ENCODE data around the gene ANXA1.

ANXA1 gene

DNA sequence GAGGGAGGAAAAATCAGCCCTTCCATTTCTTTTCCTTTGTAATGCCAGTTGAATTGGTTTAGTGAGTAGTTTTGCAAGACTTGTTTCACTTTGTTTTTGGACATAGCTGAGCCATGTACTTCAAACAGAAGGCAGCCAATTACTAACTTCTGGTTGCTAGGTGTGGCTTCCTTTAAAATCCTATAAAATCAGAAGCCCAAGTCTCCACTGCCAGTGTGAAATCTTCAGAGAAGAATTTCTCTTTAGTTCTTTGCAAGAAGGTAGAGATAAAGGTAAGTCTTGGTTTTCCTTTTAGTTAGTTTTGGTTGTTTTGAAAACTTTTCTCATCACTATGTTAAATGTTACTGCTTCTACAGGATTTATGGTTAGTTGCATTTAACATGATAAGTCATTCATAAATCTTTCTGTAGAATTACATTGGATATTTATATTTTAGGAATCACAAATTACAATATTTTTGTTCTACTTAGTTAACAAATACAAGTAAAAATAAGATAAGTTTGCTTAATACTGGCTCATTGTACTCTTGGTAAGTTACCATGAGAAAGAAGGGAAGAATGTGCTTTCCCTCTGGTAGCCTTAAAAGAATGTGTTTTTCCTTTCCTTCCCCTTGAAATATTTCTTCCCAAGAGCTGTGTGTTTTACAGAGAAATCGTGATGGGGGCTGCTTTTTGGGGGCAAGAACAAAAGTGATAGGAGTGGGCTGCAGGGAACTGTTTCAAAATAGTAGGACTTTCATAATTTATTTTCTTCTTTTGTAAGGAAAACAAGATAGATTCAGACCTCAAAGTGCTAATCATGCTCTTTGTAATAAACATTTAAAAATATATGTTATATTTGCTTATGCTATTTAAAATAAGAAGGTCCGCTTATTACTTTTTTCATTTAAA lies at the start of gene ANXA1:
Gene ANXA1 (plus strand): TSS at position 213 of the 890 bp plus-strand sequence. CDS start 6,671 bp downstream, outside the sequence.
- Histone ChIP-seq H3K27me3 (ENCODE audit: insufficient read depth, low read length) (no peaks in the 10 kb centered on the region), H3K9me2 (ENCODE audit: low read depth, low read length) (no peaks in the 10 kb centered on the region), H3K36me3 (ENCODE audit: insufficient read depth, low read length) (no peaks in the 10 kb centered on the region), H3F3A (ENCODE audit: insufficient read depth, low read length) (no peaks in the 10 kb centered on the region), H3K4me1 (ENCODE audit: insufficient read depth, low read length, severe bottlenecking) (peaks cover 8% of the 10 kb centered on the region), H3K79me2 (ENCODE audit: insufficient read depth, low read length) (no peaks in the 10 kb centered on the region), H3K4me3 (ENCODE audit: low read depth, low read length, poor library complexity, severe bottlenecking) (no peak within 1 kb of the TSS), H2AFZ (ENCODE audit: low read length) (no peak within 1 kb of the TSS), H3K9me3 (ENCODE audit: low read length) (no peaks in the 10 kb centered on the region), H4K20me1 (ENCODE audit: insufficient read depth, low read length) (no peaks in the 10 kb centered on the region), H3K4me2 (ENCODE audit: low read length) (no peak within 1 kb of the TSS), H3K27ac (ENCODE audit: low read depth, low read length, poor library complexity, severe bottlenecking) (no peak within 1 kb of the TSS), H3K9ac (ENCODE audit: low read length) (no peak within 1 kb of the TSS)
- TF ChIP-seq, protein P1, sequence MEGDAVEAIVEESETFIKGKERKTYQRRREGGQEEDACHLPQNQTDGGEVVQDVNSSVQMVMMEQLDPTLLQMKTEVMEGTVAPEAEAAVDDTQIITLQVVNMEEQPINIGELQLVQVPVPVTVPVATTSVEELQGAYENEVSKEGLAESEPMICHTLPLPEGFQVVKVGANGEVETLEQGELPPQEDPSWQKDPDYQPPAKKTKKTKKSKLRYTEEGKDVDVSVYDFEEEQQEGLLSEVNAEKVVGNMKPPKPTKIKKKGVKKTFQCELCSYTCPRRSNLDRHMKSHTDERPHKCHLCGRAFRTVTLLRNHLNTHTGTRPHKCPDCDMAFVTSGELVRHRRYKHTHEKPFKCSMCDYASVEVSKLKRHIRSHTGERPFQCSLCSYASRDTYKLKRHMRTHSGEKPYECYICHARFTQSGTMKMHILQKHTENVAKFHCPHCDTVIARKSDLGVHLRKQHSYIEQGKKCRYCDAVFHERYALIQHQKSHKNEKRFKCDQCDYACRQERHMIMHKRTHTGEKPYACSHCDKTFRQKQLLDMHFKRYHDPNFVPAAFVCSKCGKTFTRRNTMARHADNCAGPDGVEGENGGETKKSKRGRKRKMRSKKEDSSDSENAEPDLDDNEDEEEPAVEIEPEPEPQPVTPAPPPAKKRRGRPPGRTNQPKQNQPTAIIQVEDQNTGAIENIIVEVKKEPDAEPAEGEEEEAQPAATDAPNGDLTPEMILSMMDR (IDR thresholded peaks at IDR 0.05; ENCODE audit: low read length): no peak
- no peak for TF ChIP-seq EZH2 (IDR thresholded peaks at IDR 0.05; ENCODE audit: borderline replicate concordance, low read length)

- Histone ChIP-seq H2AFZ (ENCODE audit: low read length) (no peak overlapping the region), H3K9ac (ENCODE audit: low read length) (no peak overlapping the region), H3K4me1 (ENCODE audit: insufficient read depth, low read length, severe bottlenecking) (no peaks in the 10 kb centered on the region), H3K9me2 (ENCODE audit: low read depth, low read length) (no peaks in the 10 kb centered on the region), H4K20me1 (ENCODE audit: insufficient read depth, low read length) (no peaks in the 10 kb centered on the region), H3F3A (ENCODE audit: insufficient read depth, low read length) (no peaks in the 10 kb centered on the region), H3K27ac (ENCODE audit: low read depth, low read length, poor library complexity, severe bottlenecking) (no peak overlapping the region), H3K4me3 (ENCODE audit: low read depth, low read length, poor library complexity, severe bottlenecking) (no peak overlapping the region), H3K36me3 (ENCODE audit: insufficient read depth, low read length) (no peaks in the 10 kb centered on the region), H3K9me3 (ENCODE audit: low read length) (no peaks in the 10 kb centered on the region), H3K4me2 (ENCODE audit: low read length) (no peak overlapping the region), H3K79me2 (ENCODE audit: insufficient read depth, low read length) (no peaks in the 10 kb centered on the region), H3K27me3 (ENCODE audit: insufficient read depth, low read length) (no peaks in the 10 kb centered on the region)
- TF ChIP-seq EZH2 (IDR thresholded peaks at IDR 0.05; ENCODE audit: borderline replicate concordance, low read length): no peak
- TF ChIP-seq, protein P1 (IDR thresholded peaks at IDR 0.05; ENCODE audit: low read length): no peak
Observed at GRCh38 chr9:73104342-73104741, 47.3 kb upstream of the ANXA1 start.

GRCh38 chr9:73104921-73105320 lies 46.7 kb upstream of the ANXA1 start:
- Histone ChIP-seq H4K20me1 (ENCODE audit: insufficient read depth, low read length) (no peaks in the 10 kb centered on the region), H3K27ac (ENCODE audit: low read depth, low read length, poor library complexity, severe bottlenecking) (no peak overlapping the region), H3F3A (ENCODE audit: insufficient read depth, low read length) (no peaks in the 10 kb centered on the region), H3K4me3 (ENCODE audit: low read depth, low read length, poor library complexity, severe bottlenecking) (no peak overlapping the region), H3K79me2 (ENCODE audit: insufficient read depth, low read length) (no peaks in the 10 kb centered on the region), H3K27me3 (ENCODE audit: insufficient read depth, low read length) (no peaks in the 10 kb centered on the region), H3K4me1 (ENCODE audit: insufficient read depth, low read length, severe bottlenecking) (no peaks in the 10 kb centered on the region), H3K36me3 (ENCODE audit: insufficient read depth, low read length) (no peaks in the 10 kb centered on the region), H3K9me3 (ENCODE audit: low read length) (no peaks in the 10 kb centered on the region), H3K4me2 (ENCODE audit: low read length) (no peak overlapping the region), H2AFZ (ENCODE audit: low read length) (no peak overlapping the region), H3K9me2 (ENCODE audit: low read depth, low read length) (no peaks in the 10 kb centered on the region), H3K9ac (ENCODE audit: low read length) (no peak overlapping the region)
- TF ChIP-seq, protein P1 (IDR thresholded peaks at IDR 0.05; ENCODE audit: low read length): no peak
- no peak for TF ChIP-seq EZH2 (IDR thresholded peaks at IDR 0.05; ENCODE audit: borderline replicate concordance, low read length)

All from OCI-LY1 (cell line).